Loucy (cell line): ENCODE measurements around the gene ASB2.

Experiments used
- H2AFZ ChIP-seq: fragments of 200-600 bp; sonication (generic); 2 replicates; pipeline ENCODE4 v1.6.0; 2016; ENCODE audit warnings: antibody characterized with exemption, mild to moderate bottlenecking, low read length, moderate library complexity
- H3F3A ChIP-seq: fragments of 200-600 bp; 2 replicates; pipeline ENCODE4 v1.6.0; 2016; ENCODE audit warnings: antibody characterized with exemption, low read depth, mild to moderate bottlenecking
- H3K27me3 ChIP-seq: fragments of 200-600 bp; sonication (generic); 2 replicates; pipeline ENCODE4 v1.6.1; 2014; ENCODE audit warnings: low read length, mild to moderate bottlenecking; ENCODE audit not compliant: insufficient read depth, poor library complexity, severe bottlenecking
- H3K36me3 ChIP-seq: fragments of 200-600 bp; sonication (generic); 2 replicates; pipeline ENCODE4 v1.6.1; 2016; ENCODE audit warnings: low read length; ENCODE audit not compliant: insufficient read depth
- H3K4me1 ChIP-seq: fragments of 200-600 bp; sonication (generic); 2 replicates; pipeline ENCODE4 v1.5.1; 2014; ENCODE audit warnings: low read length, mild to moderate bottlenecking; ENCODE audit not compliant: insufficient read depth, poor library complexity, severe bottlenecking
- H3K4me2 ChIP-seq: fragments of 200-600 bp; sonication (generic); 2 replicates; pipeline ENCODE4 v1.6.0; 2014; ENCODE audit warnings: antibody characterized with exemption, low read length, low read depth, mild to moderate bottlenecking; ENCODE audit not compliant: poor library complexity, severe bottlenecking
- H3K4me3 ChIP-seq: fragments of 200-600 bp; sonication (generic); 2 replicates; pipeline ENCODE4 v1.5.1; 2014; ENCODE audit warnings: low read length, mild to moderate bottlenecking, mixed read lengths; ENCODE audit not compliant: poor library complexity, severe bottlenecking
- H3K79me2 ChIP-seq: fragments of 200-600 bp; sonication (generic); 2 replicates; pipeline ENCODE4 v1.6.1; 2014; ENCODE audit warnings: low read length; ENCODE audit not compliant: insufficient read depth
- H3K9ac ChIP-seq: fragments of 200-600 bp; sonication (generic); 2 replicates; pipeline ENCODE4 v1.6.0; 2014; ENCODE audit warnings: mild to moderate bottlenecking, low read depth, low read length, moderate library complexity; ENCODE audit not compliant: poor library complexity, severe bottlenecking
- H3K9me2 ChIP-seq: fragments of 200-600 bp; sonication (generic); replicated peaks from 2 replicates; pipeline ENCODE4 v1.6.1; 2016; ENCODE audit warnings: low read depth, low read length, mixed read lengths
- H3K9me3 ChIP-seq: fragments of 200-600 bp; sonication (generic); 2 replicates; pipeline ENCODE4 v1.6.1; 2014; ENCODE audit warnings: mild to moderate bottlenecking, antibody characterized with exemption, low read length, low read depth; ENCODE audit not compliant: insufficient read depth
- H4K20me1 ChIP-seq: fragments of 200-600 bp; sonication (generic); 2 replicates; pipeline ENCODE4 v1.6.0; 2014; ENCODE audit warnings: antibody characterized with exemption, low read length, mild to moderate bottlenecking; ENCODE audit not compliant: insufficient read depth, poor library complexity, severe bottlenecking
- CTCF ChIP-seq: fragments of 200-600 bp; sonication (generic); conservative IDR thresholded peaks from 2 replicates; pipeline ENCODE4 v1.5.1; 2014; ENCODE audit warnings: mild to moderate bottlenecking, antibody characterized with exemption, low read length
- EZH2phosphoT487 ChIP-seq: fragments of 200-600 bp; IDR thresholded peaks from 2 replicates; pipeline ENCODE4 v1.6.1; 2018; ENCODE audit warnings: antibody characterized with exemption, mild to moderate bottlenecking, moderate library complexity, borderline replicate concordance

ASB2 gene

GRCh38 chr14:93898081-93898611 lies 78.2 kb downstream of the ASB2 start:
- no peaks in the 10 kb centered on the region for H3K27me3 ChIP-seq
- H2AFZ ChIP-seq, result no peak overlapping the region
- TF ChIP-seq EZH2phosphoT487 (no peak), CTCF (no peak)
- H4K20me1 ChIP-seq, result no peaks in the 10 kb centered on the region
- H3K9me3 ChIP-seq, result no peaks in the 10 kb centered on the region
- H3K9ac ChIP-seq, result no peak overlapping the region
- H3K4me1 ChIP-seq, result no peaks in the 10 kb centered on the region
- H3K36me3 ChIP-seq, result no peaks in the 10 kb centered on the region
- H3K4me2 ChIP-seq, result no peak overlapping the region
- H3K9me2 ChIP-seq, result no peaks in the 10 kb centered on the region
- H3K4me3 ChIP-seq, result no peak overlapping the region
- no peaks in the 10 kb centered on the region for H3F3A ChIP-seq
- no peaks in the 10 kb centered on the region for H3K79me2 ChIP-seq

- Histone ChIP-seq H3K27me3 (no peaks in the 10 kb centered on the region), H3K4me2 (no peak overlapping the region)
- TF ChIP-seq EZH2phosphoT487 (no peak), CTCF (no peak)
Observed at GRCh38 chr14:93897476-93897845, 78.9 kb downstream of the ASB2 start.

GRCh38 chr14:93895023-93895604 lies 81.3 kb downstream of the ASB2 start:
- no peaks in the 10 kb centered on the region for H3K36me3 ChIP-seq
- no peaks in the 10 kb centered on the region for H3K9me2 ChIP-seq
- no peak overlapping the region for H3K4me3 ChIP-seq
- no peaks in the 10 kb centered on the region for H3K79me2 ChIP-seq
- no peak overlapping the region for H3K4me2 ChIP-seq
- no peaks in the 10 kb centered on the region for H3K27me3 ChIP-seq
- no peak overlapping the region for H2AFZ ChIP-seq
- no peak overlapping the region for H3K9ac ChIP-seq
- H4K20me1 ChIP-seq, result no peaks in the 10 kb centered on the region
- no peaks in the 10 kb centered on the region for H3K9me3 ChIP-seq
- no peaks in the 10 kb centered on the region for H3F3A ChIP-seq
- no peaks in the 10 kb centered on the region for H3K4me1 ChIP-seq
- TF ChIP-seq EZH2phosphoT487 (no peak), CTCF (no peak)

More at GRCh38 chr14:93897476-93897845, 78.9 kb downstream of the ASB2 start:
- Histone ChIP-seq H3F3A (no peaks in the 10 kb centered on the region), H3K9ac (no peak overlapping the region), H3K79me2 (no peaks in the 10 kb centered on the region), H4K20me1 (no peaks in the 10 kb centered on the region), H3K9me3 (no peaks in the 10 kb centered on the region), H2AFZ (no peak overlapping the region), H3K4me3 (no peak overlapping the region), H3K36me3 (no peaks in the 10 kb centered on the region), H3K9me2 (no peaks in the 10 kb centered on the region), H3K4me1 (no peaks in the 10 kb centered on the region)
